ENCODE data around the gene FARSA. TPM values are rescaled to one million over a fixed set of nuclear protein-coding genes. Genes with fewer than 3 reads are reported as not detected.

Gene FARSA
- total and polyA plus RNA-seq, 2 of the 8 experiments (the other 6 are each of a cell fraction or from before 2014, with no cell fraction given), result 61.0 to 103 TPM

DNA sequence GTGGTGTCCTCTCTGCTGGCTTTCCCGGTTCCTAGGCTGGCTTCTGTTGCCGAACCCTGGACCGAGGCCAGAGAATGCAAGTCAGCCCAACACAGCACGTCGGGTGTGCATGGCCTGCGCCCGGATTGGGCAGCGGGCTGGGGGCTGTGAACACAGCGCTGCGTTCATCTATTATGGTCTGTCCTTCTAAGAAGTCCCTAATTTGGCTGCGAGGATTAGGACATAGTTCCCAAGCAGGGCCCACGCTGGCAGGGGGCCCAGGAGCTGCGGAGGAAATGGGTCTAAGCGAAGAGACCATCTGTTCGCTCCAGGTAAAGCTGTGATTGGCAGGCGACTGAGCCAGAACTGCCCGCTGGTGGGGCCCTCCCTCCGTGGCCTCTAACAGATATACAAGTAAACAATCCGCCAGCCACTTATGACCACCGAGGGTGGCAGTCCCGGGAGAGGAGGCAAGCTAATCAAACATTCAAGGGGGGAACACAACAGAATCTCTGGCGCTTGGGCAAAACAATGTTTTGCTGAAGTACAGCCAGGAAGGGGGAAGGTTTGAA, 20.4 kb downstream of the FARSA start:
- Histone ChIP-seq H3K79me1 (ENCODE audit: low read depth, low read length) (no peaks in the 10 kb centered on the region), H3K4me2 (ENCODE audit: insufficient read depth in 1 of 2, low read depth in 2 of 2, low read length in 2 of 2) (peak overlapping the region; percentile 25 to 58), H3K27ac (ENCODE audit: low read depth, low read length) (peak overlapping the region; percentile 42; the same call in 1 of the 2 replicates), H3K4ac (replicated peaks; ENCODE audit: insufficient read length, low read depth, low read length) (no peak overlapping the region), H2BK5ac (ENCODE audit: low read depth, low read length) (peak overlapping the region; percentile 66; the same call in 1 of the 2 replicates), H3K27me3 (replicated peaks in 1 of 4; ENCODE audit: control insufficient read depth in 3 of 4, extremely low read depth in 1 of 4, insufficient read depth in 3 of 4, low read length in 3 of 4) (peaks cover 1 to 3% (median 2%) of the 10 kb centered on the region in 4 experiments), H3K23ac (ENCODE audit: insufficient read length) (no peak overlapping the region), H3K9ac (replicated peaks in 1 of 4; ENCODE audit: extremely low read depth in 1 of 4, low read depth in 3 of 4, low read length in 3 of 4) (peak overlapping the region in 2 of 4 experiments; percentile 14 to 45; a peak in 4 of 7 replicates), H4K91ac (replicated peaks; ENCODE audit: insufficient read length, low read length) (peak overlapping the region; percentile 57), H3K4me1 (replicated peaks in 1 of 4; ENCODE audit: control insufficient read depth in 3 of 4, insufficient read depth in 4 of 4, low read length in 3 of 4) (peaks cover 8 to 20% (median 14%) of the 10 kb centered on the region in 4 experiments), H2AK5ac (ENCODE audit: low read depth, low read length) (no peak overlapping the region), H3K9me3 (ENCODE audit: insufficient read depth in 2 of 2, low read depth in 1 of 2, low read length in 1 of 2) (peaks cover 0 to under 1% of the 10 kb centered on the region in 2 experiments; a peak in 1 of 4 replicates), H2AFZ (ENCODE audit: low read length) (no peak overlapping the region), H2BK15ac (ENCODE audit: low read length) (no peak overlapping the region), H4K5ac (ENCODE audit: insufficient read length, low read depth, low read length) (no peak overlapping the region), H3K56ac (replicated peaks; ENCODE audit: insufficient read length, low read depth, low read length) (peak overlapping the region; percentile 8), H3K18ac (ENCODE audit: extremely low read depth, low read length) (peak overlapping the region; percentile 65; the same call in 1 of the 2 replicates), H2BK20ac (ENCODE audit: low read length) (0 out of 2 replicates have a peak overlapping the region, but pooled peaks have one; percentile 32), H3K14ac (ENCODE audit: insufficient read length) (no peak overlapping the region), H3K79me2 (ENCODE audit: control insufficient read depth in 1 of 2, insufficient read depth in 2 of 2, low read length in 2 of 2) (no peaks in the 10 kb centered on the region), H2BK12ac (ENCODE audit: low read depth, low read length) (peak overlapping the region; percentile 72; the same call in 1 of the 2 replicates), H2BK120ac (replicated peaks; ENCODE audit: low read depth, low read length) (no peak overlapping the region), H3K23me2 (ENCODE audit: low read depth, low read length) (no peaks in the 10 kb centered on the region), H4K8ac (ENCODE audit: extremely low read depth, insufficient read depth, low read length) (peak overlapping the region; percentile 95), H3K4me3 (ENCODE audit: extremely low read depth in 1 of 4, insufficient read depth in 2 of 4, low read depth in 3 of 4, low read length in 4 of 4) (peak overlapping the region in 2 of 4 experiments; percentile 32 to 33; a peak in 3 of 8 replicates), H3K36me3 (ENCODE audit: control insufficient read depth in 2 of 4, insufficient read depth in 4 of 4, low read length in 3 of 4) (no peaks in the 10 kb centered on the region), H4K20me1 (replicated peaks in 1 of 2; ENCODE audit: control insufficient read depth in 1 of 2, insufficient read depth in 2 of 2, low read length in 2 of 2) (no peaks in the 10 kb centered on the region)
- DNase-seq (ENCODE audit: low read depth in 1 of 2, low spot score in 2 of 2) (peak in 1 of 2 experiments; percentile 70), FAIRE-seq (no peak)
- ChIA-PET POLR2A (ENCODE audit: partially characterized antibody) (interaction anchor here (0.6 to 13.9 kb wide), 18 partner anchors 8 to 176 kb away, joined by 3 to 180 read pairs (median 6); partner anchors contain the start of genes CALR, DNASE2, FARSA and GCDH), CTCF (ENCODE audit: partially characterized antibody) (interaction anchor here (0.6 to 1.7 kb wide), 9 partner anchors 8 to 692 kb away, joined by 3 to 8 read pairs (median 4); partner anchors contain the start of gene KLF1)
- 32% methylated on average over 20 of the region's 22 CpGs; no CpG with 5 or more reads in 1 of the 2 experiments for WGBS, 2 experiments (ENCODE audit: extremely low coverage in 1 of 2, insufficient coverage in 1 of 2, insufficient read length in 1 of 2, insufficient replicate concordance in 2 of 2, low coverage in 1 of 2, low lambda C conversion rate in 2 of 2, missing lambda C conversion rate in 1 of 2)
- TF ChIP-seq SP4 (IDR thresholded peaks at IDR 0.05; ENCODE audit: low read length) (no peak), TAF1 (IDR thresholded peaks at IDR 0.05; ENCODE audit: low read depth, low read length) (peak; percentile 19; the same call in 1 of the 2 replicates), ASH2L (IDR thresholded peaks at IDR 0.05; ENCODE audit: low read length) (peak; percentile 23), KDM1A (IDR thresholded peaks at IDR 0.05; ENCODE audit: borderline replicate concordance, low read length) (no peak), RBBP5 (IDR thresholded peaks at IDR 0.05; ENCODE audit: borderline replicate concordance, low read depth, low read length) (no peak), TBP (IDR thresholded peaks at IDR 0.05; ENCODE audit: low read depth, low read length) (peak; percentile 19; the same call in 1 of the 2 replicates), NANOG (IDR thresholded peaks at IDR 0.05; ENCODE audit: insufficient read depth, low read depth, low read length, poor library complexity, severe bottlenecking) (peak; percentile 5), CREB1 (IDR thresholded peaks at IDR 0.05) (no peak)
- TF ChIP-seq, protein P1, sequence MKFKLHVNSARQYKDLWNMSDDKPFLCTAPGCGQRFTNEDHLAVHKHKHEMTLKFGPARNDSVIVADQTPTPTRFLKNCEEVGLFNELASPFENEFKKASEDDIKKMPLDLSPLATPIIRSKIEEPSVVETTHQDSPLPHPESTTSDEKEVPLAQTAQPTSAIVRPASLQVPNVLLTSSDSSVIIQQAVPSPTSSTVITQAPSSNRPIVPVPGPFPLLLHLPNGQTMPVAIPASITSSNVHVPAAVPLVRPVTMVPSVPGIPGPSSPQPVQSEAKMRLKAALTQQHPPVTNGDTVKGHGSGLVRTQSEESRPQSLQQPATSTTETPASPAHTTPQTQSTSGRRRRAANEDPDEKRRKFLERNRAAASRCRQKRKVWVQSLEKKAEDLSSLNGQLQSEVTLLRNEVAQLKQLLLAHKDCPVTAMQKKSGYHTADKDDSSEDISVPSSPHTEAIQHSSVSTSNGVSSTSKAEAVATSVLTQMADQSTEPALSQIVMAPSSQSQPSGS (IDR thresholded peaks at IDR 0.05; ENCODE audit: low read length), result no peak
